Measurements from ENCODE around the gene MUSK.

DNA sequence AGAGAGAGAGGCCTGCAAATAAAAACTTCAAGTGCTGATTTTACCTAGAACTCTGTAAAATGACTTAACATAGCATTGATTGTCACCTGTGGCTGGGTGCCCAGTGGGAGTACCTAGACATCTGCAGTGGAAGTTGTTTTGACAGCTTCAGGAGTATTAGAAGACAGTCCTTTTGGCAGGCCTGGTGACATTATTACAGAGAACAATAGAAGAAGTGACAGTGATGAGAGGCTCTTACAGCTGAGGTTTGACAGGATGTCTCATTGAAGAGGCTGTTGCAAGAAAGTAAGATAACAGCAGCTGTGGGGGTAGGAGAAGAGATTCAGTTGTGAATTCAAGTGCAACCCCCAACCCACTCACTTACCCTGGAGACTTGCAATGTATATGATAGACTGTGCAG lies 27.9 kb upstream of the MUSK start:
- no peak for TF ChIP-seq ARNT (IDR thresholded peaks at IDR 0.05)
- TF ChIP-seq SUZ12 (IDR thresholded peaks at IDR 0.05) = no peak
- no peak for TF ChIP-seq L3MBTL2 (conservative IDR thresholded peaks at IDR 0.05)
- TF ChIP-seq FOXM1 (IDR thresholded peaks at IDR 0.05; ENCODE audit: borderline replicate concordance) = no peak
- TF ChIP-seq BHLHE40 (IDR thresholded peaks at IDR 0.05; ENCODE audit: borderline replicate concordance) = no peak
- no peak for TF ChIP-seq ZNF384 (IDR thresholded peaks at IDR 0.05)
- TF ChIP-seq FOXK2 (IDR thresholded peaks at IDR 0.05) = no peak

All from HEK293T (cell line).